K562 (cell line): ENCODE data around the gene UMODL1. TPM values are rescaled to one million over a fixed set of nuclear protein-coding genes. Genes with fewer than 3 reads are reported as not detected.

Experiments used
- ATAC-seq: fragments of 200-7000 bp; cut with Tn5 transposase; 3 replicates; pipeline ENCODE4 v1.9.1; 2020; ENCODE audit warnings: moderate library complexity
- BruUV-seq: library from RNA; stranded (reverse); fragments of 400-500 nt; replicated peaks from 2 replicates; lab custom pipeline; 2021; lab: Mats Ljungman, UMichigan
- CTCF ChIA-PET: fragments of 300-600 bp; formaldehyde crosslinking; extraction: SDS; loops from one replicate; lab custom pipeline; 2021; ENCODE audit warnings: low intra/inter-chr PET ratio; lab: Yijun Ruan, JAX
- POLR2A ChIA-PET: fragments of 300-600, 350-650 bp; sonication (Branson Sonifier 250); formaldehyde crosslinking; extraction: SDS; loops from one replicate; lab custom pipeline; 2021; ENCODE audit warnings: antibody characterized with exemption, inconsistent platforms; lab: Yijun Ruan, JAX
- DNase-seq, 4 experiments: peaks; one replicate each; pipeline versions ENCODE4 v3.0.0 to v3.0.0-alpha.2; 2011 to 2018; ENCODE audit warnings: low spot score in 3 of 4, mixed read lengths in 3 of 4; ENCODE audit errors: extremely low read depth in 1 of 4
- FAIRE-seq: peaks from 2 replicates; lab custom pipeline; 2011; peaks lifted over from hg19 to GRCh38; lab: Jason Lieb, UNC
- H2AFZ ChIP-seq: 2 replicates; pipeline ENCODE4 v1.6.0; 2011; ENCODE audit warnings: low read depth, low read length, control low read depth, inconsistent platforms
- H3K27ac ChIP-seq: fragments of 200-600 bp; 3 replicates; pipeline ENCODE4 v1.8.0; 2011; ENCODE audit warnings: low read depth, mild to moderate bottlenecking, control low read depth, inconsistent platforms, low read length, moderate library complexity, mixed read lengths; ENCODE audit errors: extremely low read depth
- H3K27me3 ChIP-seq, 2 experiments: fragments of 300-600 bp in 1 of 2; 2 replicates in 1 of 2; 3 replicates in 1 of 2; pipeline versions ENCODE4 v1.6.0 to v1.8.0; 2011; ENCODE audit warnings: inconsistent platforms in 2 of 2, low read length in 2 of 2, mild to moderate bottlenecking in 1 of 2, mixed read lengths in 1 of 2, moderate library complexity in 1 of 2; ENCODE audit not compliant: control insufficient read depth in 2 of 2, insufficient read depth in 2 of 2
- H3K36me3 ChIP-seq: fragments of 300-600 bp; 3 replicates; pipeline ENCODE4 v1.8.0; 2011; ENCODE audit warnings: mild to moderate bottlenecking, low read length, inconsistent platforms; ENCODE audit not compliant: control insufficient read depth, insufficient read depth
- H3K4me1 ChIP-seq, 2 experiments: fragments of 200-600 bp in 1 of 2; replicated peaks in 1 of 2; 2 replicates in 1 of 2; 3 replicates in 1 of 2; pipeline versions ENCODE4 v1.5.1 to v1.8.0; 2011; ENCODE audit warnings: inconsistent platforms in 2 of 2, low read length in 2 of 2, mild to moderate bottlenecking in 1 of 2, mixed read lengths in 1 of 2, moderate library complexity in 1 of 2; ENCODE audit not compliant: control insufficient read depth in 2 of 2, insufficient read depth in 2 of 2
- H3K4me2 ChIP-seq: 2 replicates; pipeline ENCODE4 v1.6.1; 2011; ENCODE audit warnings: low read length, control low read depth, inconsistent platforms, mixed read lengths; ENCODE audit not compliant: insufficient read depth
- H3K4me3 ChIP-seq: fragments of 200-600 bp; sonication (generic), shearing (Covaris generic); 2 replicates; pipeline ENCODE4 v1.5.1; 2016; ENCODE audit warnings: control low read depth, inconsistent platforms
- H3K79me2 ChIP-seq: fragments of 200-600 bp; 3 replicates; pipeline ENCODE4 v1.8.0; 2011; ENCODE audit warnings: low read length, inconsistent platforms; ENCODE audit not compliant: control insufficient read depth, insufficient read depth
- H3K9ac ChIP-seq, 2 experiments: 2 replicates each; pipeline versions ENCODE4 v1.6.0 to v1.6.1; 2011; ENCODE audit warnings: low read depth in 2 of 2, low read length in 2 of 2, control low read depth in 1 of 2, inconsistent platforms in 1 of 2, mild to moderate bottlenecking in 1 of 2, mixed read lengths in 1 of 2; ENCODE audit not compliant: insufficient read depth in 1 of 2
- H3K9me1 ChIP-seq: one replicate; pipeline ENCODE4 v1.6.0; 2011; ENCODE audit warnings: inconsistent platforms, mild to moderate bottlenecking, low read length, moderate library complexity; ENCODE audit not compliant: control insufficient read depth, insufficient read depth
- H3K9me3 ChIP-seq: replicated peaks from 2 replicates; pipeline ENCODE4 v1.5.1; 2011; ENCODE audit warnings: low read depth, low read length, inconsistent platforms; ENCODE audit not compliant: control insufficient read depth, insufficient read depth
- H4K20me1 ChIP-seq: replicated peaks from 2 replicates; pipeline ENCODE4 v1.6.1; 2011; ENCODE audit warnings: low read length, inconsistent platforms, mixed read lengths; ENCODE audit not compliant: control insufficient read depth, insufficient read depth
- ATF1 ChIP-seq, 2 experiments: fragments of 450-650 bp in 1 of 2; IDR thresholded peaks; 2 replicates each; pipeline ENCODE4 v1.6.1; 2016; ENCODE audit warnings: missing compliant biosample characterization in 1 of 2, missing genetic modification characterization in 1 of 2
- BRD4 ChIP-seq: fragments of 200-600 bp; sonication (generic); IDR thresholded peaks from 2 replicates; pipeline ENCODE4 v1.6.1; 2017; ENCODE audit warnings: inconsistent platforms
- HEY1 ChIP-seq: fragments of 250-450 bp; sonication (Bioruptor Pico); IDR thresholded peaks from 2 replicates; pipeline ENCODE4 v1.5.0; 2020; ENCODE audit warnings: mild to moderate bottlenecking, moderate library complexity, borderline replicate concordance
- NR0B1 ChIP-seq: fragments of 450-650 bp; IDR thresholded peaks from one replicate; pipeline ENCODE4 v1.6.1; 2018; ENCODE audit warnings: mild to moderate bottlenecking, moderate library complexity; ENCODE audit not compliant: partially characterized antibody
- SMC3 ChIP-seq: conservative IDR thresholded peaks from 2 replicates; pipeline ENCODE4 v1.6.1; 2011; ENCODE audit warnings: low read depth, low read length, improper control_type of control experiment; ENCODE audit not compliant: insufficient read depth
- WGBS: fragments of 100-300 bp; shearing (Covaris generic); methylation state at CpG from one replicate; pipeline ENCODE4 v1.1.6; 2016; ENCODE audit warnings: low coverage, mixed read lengths; ENCODE audit not compliant: insufficient coverage; ENCODE audit errors: missing lambda C conversion rate; 5-methylcytosine and 5-hydroxymethylcytosine counted together
- in situ Hi-C: fragments of 300-500 bp; cut with MboI; formaldehyde crosslinking; loops from 4 replicates; pipeline ENCODE4 v1.15.0; 2018; ENCODE audit warnings: inconsistent platforms, mixed read lengths
- intact Hi-C: fragments of 100-400 bp; cut with micrococcal nuclease; formaldehyde crosslinking; loops from 2 replicates; pipeline ENCODE4 v1.14.2; 2022
- polyA plus RNA-seq, 8 experiments: library from polyadenylated mRNA; depleted of rRNA in 4 of 8; stranded (reverse) in 5 of 8; unstranded in 3 of 8; fragments of >200 nt; fragmentation: Nextera tagmentation in 2 of 8; fragmentation: Illumina TruSeq in 1 of 8; extraction: Ambion mirVana in 2 of 8; extraction: Trizol in 1 of 8; gene quantifications; 2 replicates each; pipeline versions ENCODE4 v1.2.1 to v1.2.3, GENCODE V29; 2011 to 2014; ENCODE audit warnings: inconsistent platforms in 1 of 8, missing spikeins in 1 of 8
- total RNA-seq, 7 experiments: library from RNA; depleted of rRNA in 6 of 7; stranded (reverse); fragments of >200 nt in 6 of 7; fragmentation: Illumina TruSeq in 2 of 7; extraction: Trizol in 2 of 7; gene quantifications; 2 replicates each; pipeline versions ENCODE4 v1.2.1 to v1.2.3, GENCODE V29; 2011 to 2021; ENCODE audit warnings: low replicate concordance in 1 of 7

The UMODL1 gene
- total and polyA plus RNA-seq, 9 of the 15 experiments (the other 6 are each of a cell fraction or from before 2014, with no cell fraction given): not detected

GRCh38 chr21:42063191-42063570 lies 7.9 kb upstream of the UMODL1 start:
- no peak for TF ChIP-seq NR0B1
- no peak for TF ChIP-seq SMC3
- TF ChIP-seq HEY1 (CRISPR knock-in tag): no peak
- TF ChIP-seq BRD4: no peak
- TF ChIP-seq ATF1 (CRISPR knock-in tag; IDR thresholded peaks at IDR 0.05): no peak
- no peak for TF ChIP-seq ATF1 (tag; IDR thresholded peaks at IDR 0.05)
- H3K27ac ChIP-seq: no peak overlapping the region
- 0% methylated on average over 4 of the region's 4 CpGs for WGBS
- peaks cover 80 to 95% of the 10 kb centered on the region in 2 experiments for H3K27me3 ChIP-seq
- H3K36me3 ChIP-seq: no peaks in the 10 kb centered on the region
- ATAC-seq (no peak), FAIRE-seq (no peak), DNase-seq (no peak)
- intact Hi-C loops: no loop called here
- ChIA-PET CTCF (no interaction called here), POLR2A (interaction anchor here (0.9 kb wide), 1 partner anchor 20 kb away, joined by 3 read pairs; no protein-coding TSS in a partner anchor)
- no peaks in the 10 kb centered on the region for H3K79me2 ChIP-seq
- peaks cover 17% of the 10 kb centered on the region; the same call in 1 of the 2 replicates for H4K20me1 ChIP-seq
- in situ Hi-C loops: no loop called here
- no peaks in the 10 kb centered on the region for H3K9me1 ChIP-seq
- H2AFZ ChIP-seq: no peak overlapping the region
- H3K4me2 ChIP-seq: no peak overlapping the region
- H3K4me1 ChIP-seq: peaks cover 0 to 12% of the 10 kb centered on the region in 2 experiments; a peak in 1 of 5 replicates
- BruUV-seq: no TSS peak
- no peak overlapping the region for H3K4me3 ChIP-seq
- H3K9me3 ChIP-seq: no peaks in the 10 kb centered on the region
- no peak overlapping the region for H3K9ac ChIP-seq
